Measurements from ENCODE around the gene NAPG.

DNA sequence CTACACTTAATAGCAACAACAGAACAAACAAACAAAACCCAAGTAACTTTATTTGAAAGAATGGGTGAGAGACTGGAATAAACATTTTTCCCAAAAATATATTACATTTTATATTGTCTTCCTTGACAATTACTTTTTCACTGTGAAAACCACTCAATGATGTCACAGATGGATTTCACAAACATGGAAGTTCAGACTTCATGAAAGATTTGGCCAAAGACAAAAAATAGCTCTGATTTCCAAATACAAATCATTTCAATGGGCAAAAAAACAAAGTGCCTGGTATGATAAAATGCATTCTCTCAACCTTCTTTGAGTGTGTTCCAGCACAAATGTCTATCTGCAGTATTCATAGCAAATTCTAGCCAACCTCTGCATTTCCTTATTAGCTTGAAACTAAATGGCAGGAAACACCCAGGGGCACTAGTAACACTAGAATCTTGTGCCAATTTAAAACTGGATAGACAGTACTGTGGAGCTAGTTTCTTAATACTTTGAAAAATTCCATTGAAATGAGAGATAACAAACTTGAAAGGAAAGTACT, 28.5 kb upstream of the NAPG start:
- TF ChIP-seq POLR2AphosphoS5 (IDR thresholded peaks at IDR 0.05) (no peak), POLR2A (IDR thresholded peaks at IDR 0.05) (no peak), EP300 (IDR thresholded peaks at IDR 0.05) (no peak)
- TF ChIP-seq, protein P1, sequence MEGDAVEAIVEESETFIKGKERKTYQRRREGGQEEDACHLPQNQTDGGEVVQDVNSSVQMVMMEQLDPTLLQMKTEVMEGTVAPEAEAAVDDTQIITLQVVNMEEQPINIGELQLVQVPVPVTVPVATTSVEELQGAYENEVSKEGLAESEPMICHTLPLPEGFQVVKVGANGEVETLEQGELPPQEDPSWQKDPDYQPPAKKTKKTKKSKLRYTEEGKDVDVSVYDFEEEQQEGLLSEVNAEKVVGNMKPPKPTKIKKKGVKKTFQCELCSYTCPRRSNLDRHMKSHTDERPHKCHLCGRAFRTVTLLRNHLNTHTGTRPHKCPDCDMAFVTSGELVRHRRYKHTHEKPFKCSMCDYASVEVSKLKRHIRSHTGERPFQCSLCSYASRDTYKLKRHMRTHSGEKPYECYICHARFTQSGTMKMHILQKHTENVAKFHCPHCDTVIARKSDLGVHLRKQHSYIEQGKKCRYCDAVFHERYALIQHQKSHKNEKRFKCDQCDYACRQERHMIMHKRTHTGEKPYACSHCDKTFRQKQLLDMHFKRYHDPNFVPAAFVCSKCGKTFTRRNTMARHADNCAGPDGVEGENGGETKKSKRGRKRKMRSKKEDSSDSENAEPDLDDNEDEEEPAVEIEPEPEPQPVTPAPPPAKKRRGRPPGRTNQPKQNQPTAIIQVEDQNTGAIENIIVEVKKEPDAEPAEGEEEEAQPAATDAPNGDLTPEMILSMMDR (IDR thresholded peaks at IDR 0.05), result no peak
